Upper lobe of left lung (tissue), 4 donors: Measurements from ENCODE around the gene NEDD4L.

ENCODE experiments used
- POLR2A ChIP-seq, 4 donors: fragments of 450-650 bp; IDR thresholded peaks; one replicate each; pipeline ENCODE4 v1.5.1; 2016 to 2017; ENCODE audit warnings: antibody characterized with exemption in 4 of 4, mild to moderate bottlenecking in 2 of 4
- POLR2AphosphoS5 ChIP-seq, 2 donors: sonication (generic); formaldehyde crosslinking; IDR thresholded peaks; one replicate each; pipeline ENCODE4 v1.5.1; 2017; ENCODE audit warnings: antibody characterized with exemption in 2 of 2
- TF ChIP-seq, protein P1 (sequence below), 6 experiments: fragments of 450-650 bp in 4 of 6; fragments of 200-600 bp in 2 of 6; sonication (generic) in 2 of 6; IDR thresholded peaks; one replicate each; pipeline ENCODE4 v1.5.1; 2016 to 2019; ENCODE audit warnings: antibody characterized with exemption in 6 of 6

DNA sequence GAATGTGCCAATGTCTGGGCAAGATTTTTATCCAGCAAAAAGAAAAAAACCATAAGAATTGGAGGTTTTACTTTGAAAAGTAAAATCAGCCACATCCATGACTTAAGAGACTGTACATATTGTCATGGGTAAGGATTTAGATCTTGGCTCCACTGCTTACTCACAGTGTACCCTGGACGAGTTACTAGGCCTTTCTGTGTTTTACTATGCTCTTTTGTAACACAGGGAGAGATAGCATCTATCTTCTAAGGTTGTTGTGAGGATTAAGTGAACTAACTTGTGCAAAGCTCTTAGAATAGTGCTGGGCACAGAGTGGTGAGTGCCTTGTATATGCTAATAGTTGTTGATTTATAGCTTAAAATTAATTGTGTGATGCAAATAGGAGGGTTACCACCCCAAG is 255.9 kb downstream of the NEDD4L start:
- TF ChIP-seq, protein P1, sequence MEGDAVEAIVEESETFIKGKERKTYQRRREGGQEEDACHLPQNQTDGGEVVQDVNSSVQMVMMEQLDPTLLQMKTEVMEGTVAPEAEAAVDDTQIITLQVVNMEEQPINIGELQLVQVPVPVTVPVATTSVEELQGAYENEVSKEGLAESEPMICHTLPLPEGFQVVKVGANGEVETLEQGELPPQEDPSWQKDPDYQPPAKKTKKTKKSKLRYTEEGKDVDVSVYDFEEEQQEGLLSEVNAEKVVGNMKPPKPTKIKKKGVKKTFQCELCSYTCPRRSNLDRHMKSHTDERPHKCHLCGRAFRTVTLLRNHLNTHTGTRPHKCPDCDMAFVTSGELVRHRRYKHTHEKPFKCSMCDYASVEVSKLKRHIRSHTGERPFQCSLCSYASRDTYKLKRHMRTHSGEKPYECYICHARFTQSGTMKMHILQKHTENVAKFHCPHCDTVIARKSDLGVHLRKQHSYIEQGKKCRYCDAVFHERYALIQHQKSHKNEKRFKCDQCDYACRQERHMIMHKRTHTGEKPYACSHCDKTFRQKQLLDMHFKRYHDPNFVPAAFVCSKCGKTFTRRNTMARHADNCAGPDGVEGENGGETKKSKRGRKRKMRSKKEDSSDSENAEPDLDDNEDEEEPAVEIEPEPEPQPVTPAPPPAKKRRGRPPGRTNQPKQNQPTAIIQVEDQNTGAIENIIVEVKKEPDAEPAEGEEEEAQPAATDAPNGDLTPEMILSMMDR (IDR thresholded peaks at IDR 0.05) = no peak
- no peak for TF ChIP-seq POLR2A (IDR thresholded peaks at IDR 0.05)
- no peak for TF ChIP-seq POLR2AphosphoS5 (IDR thresholded peaks at IDR 0.05)
